NCI-H2227 (cell line): ENCODE data around the gene HERC2.
"Not testable (repeated sequence)": the region's sequence is repeated elsewhere in the genome, so short reads cannot be mapped to it uniquely, and the experiment has no call there.

Source experiments
- DNase-seq: peaks from one replicate; lab custom pipeline; 2025; ENCODE audit not compliant: unreplicated experiment; lab: John Stamatoyannopoulos, UW

HERC2 gene

DNA sequence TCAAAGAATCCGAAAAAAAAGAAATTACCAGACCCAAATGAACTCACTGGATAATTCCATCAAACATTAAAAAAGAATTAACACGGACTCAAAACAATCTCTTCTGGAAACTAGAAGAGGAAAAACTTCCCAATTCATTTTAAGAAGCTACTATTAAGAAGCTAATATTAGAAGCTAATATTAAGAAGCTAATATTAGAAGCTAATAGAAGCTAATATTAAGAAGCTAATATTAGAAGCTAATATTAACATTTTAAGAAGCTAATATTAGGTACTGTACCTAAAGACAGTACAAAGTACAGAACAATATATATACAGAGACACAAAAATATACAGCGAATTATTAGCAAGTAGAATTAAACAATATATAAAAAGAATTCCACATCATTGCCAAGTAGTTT lies 35.9 kb downstream of the HERC2 start:
- no peak for DNase-seq

DNA sequence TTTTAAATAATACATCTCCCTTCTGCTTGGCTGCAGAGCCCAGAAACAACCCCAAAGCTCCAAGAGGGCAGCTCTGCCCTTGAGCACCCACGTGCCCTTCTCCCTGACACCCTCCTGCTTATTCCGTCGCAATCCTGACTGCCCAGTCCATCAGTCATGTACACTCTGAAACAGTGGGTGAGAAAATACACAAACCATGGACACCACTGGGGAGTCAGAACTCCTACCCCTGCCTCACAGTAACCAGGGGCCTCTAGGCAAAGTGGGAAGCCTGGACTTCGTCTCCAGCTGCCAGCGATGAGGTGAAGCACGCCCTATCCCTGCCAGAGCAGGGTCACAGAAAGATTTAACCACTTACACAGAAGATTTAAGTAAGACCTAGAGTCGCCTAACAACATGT lies 40.1 kb downstream of the HERC2 start:
- no peak for DNase-seq

DNA sequence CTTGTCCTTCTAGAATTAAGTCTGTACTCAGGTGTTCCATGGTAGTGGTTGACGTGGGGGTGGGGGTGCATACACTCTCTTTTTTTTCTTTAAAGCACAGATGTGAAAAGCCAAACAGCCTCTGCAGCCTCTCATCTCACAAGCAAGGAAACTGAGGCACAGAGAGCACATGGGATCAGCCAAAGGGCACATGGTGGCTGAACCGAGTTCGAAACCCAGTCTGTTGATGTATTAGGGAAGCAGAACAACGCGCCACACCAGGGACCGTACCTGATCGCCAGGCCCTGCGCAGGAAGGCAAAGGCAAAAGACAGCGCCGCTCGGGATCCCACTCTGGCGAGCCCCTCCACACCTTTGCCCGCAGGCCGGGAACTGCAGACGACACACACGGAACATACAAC lies 47.3 kb downstream of the HERC2 start:
- DNase-seq: no peak

- DNase-seq: no peak
Observed at GRCh38 chr15:28273873-28274610, 47.9 kb downstream of the HERC2 start.

DNA sequence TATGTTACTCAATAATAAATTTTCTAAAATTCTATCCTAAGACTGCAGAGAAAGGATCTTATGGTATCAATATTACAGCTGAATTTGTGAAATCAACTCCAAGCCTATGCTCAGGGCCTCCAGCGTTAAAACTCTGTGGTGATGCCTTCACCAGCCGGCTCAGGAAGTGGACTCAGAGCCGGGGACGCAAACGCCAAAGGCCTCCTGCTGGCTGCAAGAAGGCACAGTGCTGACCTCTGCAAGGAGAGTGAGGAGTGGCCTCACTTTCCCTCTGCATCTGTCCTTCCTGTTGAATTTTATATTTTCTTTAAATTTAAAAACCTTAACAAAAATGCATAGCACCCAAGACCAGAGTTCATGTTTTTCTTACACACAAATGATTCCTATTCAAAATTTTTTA lies 48.5 kb downstream of the HERC2 start:
- DNase-seq: no peak

GRCh38 chr15:28272587-28272986 lies 49.4 kb downstream of the HERC2 start:
- no peak for DNase-seq

- no peak for DNase-seq
Observed at GRCh38 chr15:28271697-28272260, 50.2 kb downstream of the HERC2 start.

- no peak for DNase-seq
Observed at GRCh38 chr15:28269097-28269496, 52.9 kb downstream of the HERC2 start.

DNA sequence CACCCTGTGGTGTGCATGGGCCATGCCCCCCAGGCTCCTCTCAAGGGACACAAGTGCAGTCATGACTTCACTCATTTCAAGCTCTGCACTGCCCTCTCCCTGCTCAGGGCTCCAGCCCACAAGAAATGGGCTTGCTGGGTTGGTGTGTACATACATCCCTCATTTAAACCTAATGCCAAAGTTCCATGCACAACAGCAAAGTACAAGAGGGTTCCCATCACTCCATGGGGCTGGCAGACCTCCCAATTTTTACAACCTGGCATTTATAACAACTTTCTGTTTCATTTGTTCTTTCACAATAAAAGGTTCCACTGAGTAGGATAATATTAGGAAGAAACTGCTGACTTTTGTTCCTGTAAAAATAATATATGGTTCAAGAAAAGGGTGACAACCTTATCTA lies 54.3 kb downstream of the HERC2 start:
- no peak for DNase-seq

GRCh38 chr15:28265334-28266019 lies 56.5 kb downstream of the HERC2 start:
- DNase-seq: no peak

- no peak for DNase-seq
Observed at GRCh38 chr15:28264166-28264565, 57.8 kb downstream of the HERC2 start.

DNA sequence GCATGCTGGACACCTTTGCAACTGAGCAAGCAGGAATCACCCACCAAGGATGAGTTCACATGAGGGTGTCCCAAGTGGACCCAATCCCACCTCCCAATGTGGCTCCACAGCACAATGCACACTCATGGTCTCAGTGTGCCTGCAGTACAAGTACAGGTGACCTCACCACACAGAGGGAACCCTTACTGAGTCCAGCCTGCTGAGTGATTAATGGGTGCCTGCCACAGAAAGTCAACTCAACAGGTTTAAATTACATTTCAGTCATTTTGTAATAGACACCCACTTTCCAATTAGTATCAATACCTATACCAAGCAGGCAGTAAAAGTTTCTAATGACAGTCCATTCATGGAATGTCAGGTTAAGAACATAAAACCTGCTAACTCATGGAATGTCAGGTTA lies 59.5 kb downstream of the HERC2 start:
- DNase-seq: no peak

DNA sequence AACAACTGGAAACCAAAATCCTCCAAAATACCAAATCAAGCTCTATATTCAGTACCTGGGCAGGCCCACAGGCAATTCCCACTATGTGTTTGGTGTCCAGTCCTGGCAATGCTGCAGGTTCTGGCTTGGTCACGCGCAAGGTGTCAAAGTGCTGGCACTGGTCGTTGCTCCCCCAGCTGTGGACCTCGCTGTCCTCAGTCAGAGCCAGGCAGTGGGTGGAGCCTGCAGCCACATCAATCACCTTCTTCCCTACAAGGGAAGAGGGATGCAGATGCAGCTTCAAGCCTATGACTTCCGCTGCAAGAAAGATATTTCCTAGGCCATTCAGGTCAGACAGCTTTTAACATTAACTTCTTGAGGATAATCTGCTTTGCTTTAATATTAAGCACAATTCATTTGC lies 61.3 kb downstream of the HERC2 start:
- DNase-seq: no peak

DNA sequence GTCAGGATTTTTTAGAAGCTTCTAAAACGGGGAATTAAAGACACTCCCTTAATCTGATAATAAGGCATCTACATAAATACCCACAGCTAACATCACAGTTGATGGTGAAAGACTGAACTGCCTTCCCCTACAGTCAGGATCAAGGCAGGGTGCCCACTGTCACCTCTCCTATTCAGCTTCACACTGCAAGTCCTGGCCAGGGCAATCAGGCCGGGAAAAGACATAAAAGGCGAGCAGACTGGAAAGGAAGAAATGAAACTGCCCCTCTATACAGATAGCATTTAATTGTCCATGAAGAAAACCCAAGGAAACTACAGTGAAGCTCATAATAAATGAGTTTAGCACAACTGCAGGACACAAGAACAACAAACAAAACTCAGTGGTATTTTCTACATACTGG lies 61.7 kb downstream of the HERC2 start:
- no peak for DNase-seq

DNA sequence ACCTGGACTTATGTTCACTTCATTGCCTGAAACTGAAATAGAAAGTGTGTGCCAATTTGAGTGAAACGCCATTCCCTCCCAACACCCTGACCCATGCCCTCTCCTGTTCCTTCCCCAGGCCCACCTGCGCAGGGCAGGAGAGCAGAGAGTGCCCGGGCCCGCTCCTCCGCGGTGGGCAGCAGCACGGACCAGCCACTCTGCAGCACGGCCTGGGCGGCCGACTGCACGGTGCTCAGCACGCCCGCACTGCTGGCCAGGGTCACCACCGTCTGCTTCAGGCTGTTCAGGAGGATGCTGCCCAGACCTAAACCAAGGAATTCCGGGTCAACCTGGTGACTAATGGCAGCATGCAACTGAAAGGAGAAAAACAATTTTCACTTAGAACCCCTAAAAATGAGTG lies 66.0 kb downstream of the HERC2 start:
- DNase-seq: no peak

DNA sequence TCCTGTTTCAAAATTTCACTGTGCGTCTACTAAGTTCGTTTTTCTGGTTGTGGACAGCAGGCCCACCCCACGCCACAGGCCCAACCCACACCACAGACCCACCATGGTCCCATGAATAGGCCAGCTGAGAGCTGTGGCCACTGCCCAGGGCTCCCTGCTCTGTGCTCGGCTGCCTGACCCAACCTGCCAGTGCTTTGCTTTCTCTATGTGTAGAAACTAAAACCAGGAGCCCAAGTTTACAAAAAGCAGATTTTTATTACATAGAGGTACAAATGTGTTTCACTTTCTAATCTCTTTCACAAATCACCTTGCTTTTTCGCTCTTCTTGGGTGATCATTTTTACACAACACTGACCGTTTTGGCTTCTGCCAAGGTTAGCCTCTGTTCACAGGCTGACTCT lies 69.1 kb downstream of the HERC2 start:
- DNase-seq: no peak

DNA sequence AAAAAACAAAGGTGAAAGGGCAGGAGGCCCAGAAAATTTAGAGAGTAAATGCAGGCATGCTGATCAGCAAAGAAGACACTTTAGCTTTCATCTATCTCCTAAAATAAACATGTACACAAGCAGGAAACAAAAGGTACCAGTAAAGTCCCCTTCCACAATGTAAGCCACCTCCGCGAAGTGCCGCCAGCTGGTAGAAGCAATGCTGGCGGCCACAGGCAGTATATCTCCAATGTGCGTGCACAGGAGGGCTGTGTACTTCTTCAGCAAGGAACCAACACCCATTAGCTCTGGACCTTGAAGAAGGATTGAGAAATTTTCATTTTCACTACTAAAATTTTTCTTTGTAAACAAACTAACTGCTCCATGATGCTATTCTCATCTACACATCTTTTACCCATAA lies 75.4 kb downstream of the HERC2 start:
- DNase-seq: no peak

DNA sequence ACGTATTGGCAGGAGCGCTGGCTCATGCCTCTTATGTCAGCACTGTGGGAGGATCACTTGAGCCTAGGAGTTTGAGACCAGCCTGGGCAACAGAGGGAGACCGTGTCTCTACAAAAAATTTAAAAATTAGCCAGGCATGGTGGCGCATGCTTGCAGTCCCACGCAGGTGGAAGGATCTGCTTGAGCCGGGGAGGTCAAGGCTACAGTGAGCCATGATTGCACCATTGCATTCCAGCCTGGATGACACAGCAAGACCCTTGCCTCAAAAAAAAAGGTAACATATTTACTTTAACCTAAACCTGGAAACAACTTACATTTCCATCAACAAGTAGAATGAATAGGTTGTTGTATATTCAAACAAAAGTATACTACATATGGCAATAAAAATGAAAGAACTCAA lies 78.1 kb downstream of the HERC2 start:
- DNase-seq: no peak

- no peak for DNase-seq
Observed at GRCh38 chr15:28243399-28243798, 78.6 kb downstream of the HERC2 start.

DNA sequence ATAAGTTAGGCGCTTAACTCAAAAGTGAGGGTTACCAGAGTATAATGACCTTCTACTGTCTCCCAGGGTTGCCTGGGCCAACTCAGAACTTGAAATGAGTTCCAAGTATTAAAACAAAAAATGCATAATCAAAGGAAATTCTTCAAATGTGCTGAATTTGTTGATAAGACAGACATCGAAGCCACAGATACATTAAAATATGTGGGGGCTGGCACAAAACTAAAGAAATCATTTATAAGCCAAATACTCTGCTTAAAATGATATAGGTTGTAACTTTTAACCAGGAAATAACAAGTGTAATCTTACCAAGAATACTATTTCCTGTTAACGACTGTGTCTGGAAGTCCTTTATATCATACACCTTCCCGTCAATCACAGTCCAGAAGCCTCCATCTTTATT lies 83.7 kb downstream of the HERC2 start:
- not testable (repeated sequence) for DNase-seq

DNA sequence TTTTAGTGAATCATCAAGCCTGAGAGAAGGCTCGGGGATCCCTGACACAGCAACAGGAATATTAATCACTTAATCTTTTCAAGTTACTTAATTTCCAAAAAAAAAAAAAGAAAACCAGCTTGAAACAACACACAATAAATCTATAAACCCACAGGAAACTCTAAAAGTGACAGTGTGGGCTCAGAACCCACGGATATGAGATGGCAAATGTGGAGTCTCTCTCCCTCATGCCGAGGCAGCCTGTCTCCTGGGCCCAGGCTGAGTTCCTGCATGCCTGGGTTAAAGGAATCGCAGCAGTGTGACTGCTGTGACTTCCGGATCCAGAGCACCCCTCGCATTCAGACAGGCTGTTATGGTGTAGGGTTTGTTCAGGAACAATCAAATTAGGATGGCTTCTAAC lies 90.2 kb downstream of the HERC2 start:
- not testable (repeated sequence) for DNase-seq

DNA sequence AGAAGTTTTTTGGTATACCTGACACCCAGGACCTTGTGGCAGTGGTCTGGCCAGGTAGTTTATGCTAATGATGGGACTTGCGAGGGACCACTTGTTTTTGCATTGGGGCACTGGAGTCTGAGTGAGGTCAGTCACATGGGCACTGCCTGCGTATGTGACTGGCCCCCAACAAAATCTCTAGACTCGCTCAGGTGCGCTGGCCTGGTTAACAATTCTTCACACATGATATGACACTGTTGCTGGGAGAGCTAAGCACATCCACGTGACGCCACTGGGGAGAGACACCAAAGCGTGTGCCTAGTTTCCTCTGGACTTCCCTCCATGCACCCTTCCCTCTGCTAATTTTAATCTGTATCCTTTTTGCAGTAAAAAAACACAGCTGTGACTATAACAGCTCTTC lies 90.6 kb downstream of the HERC2 start:
- not testable (repeated sequence) for DNase-seq
